ENCODE data around the gene NKAIN2. TPM values are rescaled to one million over a fixed set of nuclear protein-coding genes. Genes with fewer than 3 reads are reported as not detected.

The NKAIN2 gene
- total RNA-seq, 3 donors from 2014 or later (not counting 1 experiment from before 2014, with no cell fraction given), result 0.45 TPM; not detected in 2

DNA sequence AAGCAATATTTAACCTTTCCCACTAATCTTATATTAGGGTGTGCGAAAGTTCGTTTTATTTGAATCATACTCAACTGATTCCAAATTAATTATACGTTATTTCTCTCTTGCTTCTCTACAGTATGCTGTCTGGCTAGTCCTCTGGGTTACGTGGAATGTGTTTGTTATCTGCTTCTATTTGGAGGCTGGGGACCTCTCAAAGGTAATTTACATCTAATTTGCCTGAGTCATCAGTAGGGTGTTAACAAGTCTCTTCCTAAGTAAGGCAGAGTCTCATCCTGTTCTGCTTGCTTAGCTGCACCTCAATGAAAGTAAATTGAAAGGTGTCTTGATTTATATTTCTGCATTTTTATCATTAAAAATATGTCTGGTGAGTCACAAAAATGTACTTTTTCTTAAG, 551.5 kb downstream of the NKAIN2 start:
- H3K4me1 Mint-ChIP-seq, result no peaks in the 10 kb centered on the region
- no peaks in the 10 kb centered on the region for H3K27me3 ChIP-seq (ENCODE audit: control insufficient read depth, insufficient read depth, low read length)
- 63% methylated on average over 1 of the region's 4 CpGs for WGBS (ENCODE audit: insufficient coverage)
- no peak overlapping the region for H3K27ac Mint-ChIP-seq
- no peak overlapping the region for H3K4me3 ChIP-seq (ENCODE audit: low read length)
- no peak overlapping the region for H3K27ac ChIP-seq (ENCODE audit: low read length)
- ATAC-seq, result no peak
- TF ChIP-seq, protein P1, sequence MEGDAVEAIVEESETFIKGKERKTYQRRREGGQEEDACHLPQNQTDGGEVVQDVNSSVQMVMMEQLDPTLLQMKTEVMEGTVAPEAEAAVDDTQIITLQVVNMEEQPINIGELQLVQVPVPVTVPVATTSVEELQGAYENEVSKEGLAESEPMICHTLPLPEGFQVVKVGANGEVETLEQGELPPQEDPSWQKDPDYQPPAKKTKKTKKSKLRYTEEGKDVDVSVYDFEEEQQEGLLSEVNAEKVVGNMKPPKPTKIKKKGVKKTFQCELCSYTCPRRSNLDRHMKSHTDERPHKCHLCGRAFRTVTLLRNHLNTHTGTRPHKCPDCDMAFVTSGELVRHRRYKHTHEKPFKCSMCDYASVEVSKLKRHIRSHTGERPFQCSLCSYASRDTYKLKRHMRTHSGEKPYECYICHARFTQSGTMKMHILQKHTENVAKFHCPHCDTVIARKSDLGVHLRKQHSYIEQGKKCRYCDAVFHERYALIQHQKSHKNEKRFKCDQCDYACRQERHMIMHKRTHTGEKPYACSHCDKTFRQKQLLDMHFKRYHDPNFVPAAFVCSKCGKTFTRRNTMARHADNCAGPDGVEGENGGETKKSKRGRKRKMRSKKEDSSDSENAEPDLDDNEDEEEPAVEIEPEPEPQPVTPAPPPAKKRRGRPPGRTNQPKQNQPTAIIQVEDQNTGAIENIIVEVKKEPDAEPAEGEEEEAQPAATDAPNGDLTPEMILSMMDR (IDR thresholded peaks at IDR 0.05), result no peak
- H3K4me3 Mint-ChIP-seq, result no peak overlapping the region
- no peaks in the 10 kb centered on the region for H3K36me3 ChIP-seq (ENCODE audit: control insufficient read depth, insufficient read depth, low read length)
- H3K9me3 ChIP-seq (ENCODE audit: control insufficient read depth, insufficient read depth, low read length), result no peaks in the 10 kb centered on the region
- H3K36me3 Mint-ChIP-seq, result no peaks in the 10 kb centered on the region
- H3K27me3 Mint-ChIP-seq (ENCODE audit: low read depth in 2 of 2), result no peaks in the 10 kb centered on the region
- H3K4me1 ChIP-seq (ENCODE audit: control insufficient read depth, insufficient read depth, low read length), result no peaks in the 10 kb centered on the region
- intact Hi-C loops (cut with micrococcal nuclease), result no loop called here
- peaks cover 6 to 9% of the 10 kb centered on the region in 2 donors for H3K9me3 Mint-ChIP-seq
- no peak for DNase-seq

DNA sequence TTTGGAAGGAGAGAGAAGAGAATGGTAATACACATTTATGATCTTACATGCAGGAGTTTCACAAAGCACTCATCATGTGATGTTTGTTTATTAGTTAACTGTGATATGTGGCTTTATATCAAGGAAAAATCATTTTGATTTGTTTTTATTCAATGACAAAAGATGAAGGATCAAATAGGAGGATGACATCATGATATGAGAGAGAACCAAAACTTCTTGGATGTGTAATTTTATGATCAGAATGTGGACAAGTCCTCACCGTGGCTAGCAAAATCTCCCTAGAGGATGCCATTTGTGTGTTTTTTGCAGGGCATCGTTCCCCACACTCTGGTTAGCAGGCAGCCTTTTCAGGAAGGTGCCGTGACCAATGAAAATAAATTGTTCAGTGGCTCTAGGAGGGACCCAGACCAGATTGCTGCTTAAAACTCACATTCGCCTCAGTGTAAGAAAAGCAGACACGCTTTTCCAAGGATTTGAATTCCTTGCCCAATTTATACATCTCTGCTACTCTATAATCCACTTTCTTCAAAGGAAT, 552.7 kb downstream of the NKAIN2 start:
- Histone ChIP-seq H3K9me3 (ENCODE audit: control insufficient read depth, insufficient read depth, low read length) (no peaks in the 10 kb centered on the region), H3K36me3 (ENCODE audit: control insufficient read depth, insufficient read depth, low read length) (no peaks in the 10 kb centered on the region), H3K27ac (ENCODE audit: low read length) (no peak overlapping the region), H3K4me1 (ENCODE audit: control insufficient read depth, insufficient read depth, low read length) (no peaks in the 10 kb centered on the region), H3K27me3 (ENCODE audit: control insufficient read depth, insufficient read depth, low read length) (no peaks in the 10 kb centered on the region), H3K4me3 (ENCODE audit: low read length) (no peak overlapping the region)
- Mint-ChIP-seq H3K9me3 (peaks cover 6% of the 10 kb centered on the region in 2 donors), H3K27me3 (ENCODE audit: low read depth in 2 of 2) (no peaks in the 10 kb centered on the region), H3K27ac (no peak overlapping the region), H3K4me1 (no peaks in the 10 kb centered on the region), H3K4me3 (no peak overlapping the region), H3K36me3 (no peaks in the 10 kb centered on the region)
- TF ChIP-seq, protein P1 (IDR thresholded peaks at IDR 0.05), result no peak
- no peak for DNase-seq
- WGBS (ENCODE audit: insufficient coverage), result 80% methylated on average over 5 of the region's 5 CpGs
- no peak for ATAC-seq
- intact Hi-C loops (cut with micrococcal nuclease), result no loop called here

DNA sequence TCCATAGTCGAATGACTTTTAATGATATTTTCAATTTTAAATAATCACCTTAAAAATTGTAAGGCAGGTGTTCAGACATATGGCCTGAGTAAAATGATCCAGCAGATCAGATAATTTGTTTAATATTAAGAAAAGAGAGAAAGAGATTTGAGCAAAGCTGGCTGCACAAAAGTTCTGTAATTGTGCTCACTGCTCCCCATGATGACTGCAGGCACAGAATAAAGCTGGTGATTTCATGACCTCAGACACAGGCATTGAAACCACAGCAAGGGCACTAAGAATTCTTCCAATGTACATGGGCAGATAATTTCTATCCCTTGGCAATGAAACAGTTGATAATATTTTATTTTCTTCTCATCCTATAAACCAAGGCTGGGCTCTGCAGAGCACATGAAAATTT, 553.1 kb downstream of the NKAIN2 start:
- H3K36me3 Mint-ChIP-seq, result no peaks in the 10 kb centered on the region
- peaks cover 6% of the 10 kb centered on the region in 2 donors for H3K9me3 Mint-ChIP-seq
- no peaks in the 10 kb centered on the region for H3K36me3 ChIP-seq (ENCODE audit: control insufficient read depth, insufficient read depth, low read length)
- no peaks in the 10 kb centered on the region for H3K9me3 ChIP-seq (ENCODE audit: control insufficient read depth, insufficient read depth, low read length)
- no peak overlapping the region for H3K4me3 ChIP-seq (ENCODE audit: low read length)
- no peaks in the 10 kb centered on the region for H3K4me1 Mint-ChIP-seq
- H3K27ac Mint-ChIP-seq, result no peak overlapping the region
- DNase-seq (no peak), ATAC-seq (no peak)
- H3K27ac ChIP-seq (ENCODE audit: low read length), result no peak overlapping the region
- H3K4me1 ChIP-seq (ENCODE audit: control insufficient read depth, insufficient read depth, low read length), result no peaks in the 10 kb centered on the region
- no peaks in the 10 kb centered on the region for H3K27me3 ChIP-seq (ENCODE audit: control insufficient read depth, insufficient read depth, low read length)
- WGBS (ENCODE audit: insufficient coverage), result no CpG with 5 or more reads among the region's 1 CpG
- no peak overlapping the region for H3K4me3 Mint-ChIP-seq
- H3K27me3 Mint-ChIP-seq (ENCODE audit: low read depth in 2 of 2), result no peaks in the 10 kb centered on the region
- intact Hi-C loops (cut with micrococcal nuclease), result no loop called here
- TF ChIP-seq, protein P1 (IDR thresholded peaks at IDR 0.05), result no peak

DNA sequence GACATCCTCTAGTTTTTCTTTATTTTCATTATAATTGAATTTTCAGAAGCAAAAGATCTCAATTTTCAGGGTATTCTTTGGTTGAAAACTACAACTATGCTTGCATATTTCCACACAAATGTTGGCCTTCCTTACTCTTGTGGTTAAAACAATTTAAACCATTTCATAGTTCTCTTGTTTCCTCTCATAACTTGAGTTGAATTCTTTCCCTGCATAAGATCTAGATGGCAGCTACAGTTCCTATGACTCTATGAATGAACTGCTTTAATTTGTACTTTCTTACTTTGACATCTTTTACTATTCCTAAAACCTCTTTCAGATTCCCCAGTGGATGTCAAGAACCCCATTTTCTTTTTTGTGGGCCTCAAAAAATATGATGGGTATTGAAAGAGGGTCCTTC, 564.5 kb downstream of the NKAIN2 start:
- Mint-ChIP-seq H3K36me3 (no peaks in the 10 kb centered on the region), H3K4me3 (no peak overlapping the region), H3K27ac (no peak overlapping the region), H3K4me1 (no peaks in the 10 kb centered on the region), H3K9me3 (peaks cover 8 to 12% of the 10 kb centered on the region in 2 donors), H3K27me3 (ENCODE audit: low read depth in 2 of 2) (no peaks in the 10 kb centered on the region)
- ATAC-seq (no peak), DNase-seq (no peak)
- no peak overlapping the region for H3K27ac ChIP-seq (ENCODE audit: low read length)
- no peaks in the 10 kb centered on the region for H3K4me1 ChIP-seq (ENCODE audit: control insufficient read depth, insufficient read depth, low read length)
- H3K27me3 ChIP-seq (ENCODE audit: control insufficient read depth, insufficient read depth, low read length), result no peaks in the 10 kb centered on the region
- intact Hi-C loops (cut with micrococcal nuclease), result no loop called here
- H3K9me3 ChIP-seq (ENCODE audit: control insufficient read depth, insufficient read depth, low read length), result no peaks in the 10 kb centered on the region
- TF ChIP-seq, protein P1 (IDR thresholded peaks at IDR 0.05), result no peak
- no peak overlapping the region for H3K4me3 ChIP-seq (ENCODE audit: low read length)
- H3K36me3 ChIP-seq (ENCODE audit: control insufficient read depth, insufficient read depth, low read length), result no peaks in the 10 kb centered on the region
